ENCODE data around the gene JMJD1C.

The JMJD1C gene

DNA sequence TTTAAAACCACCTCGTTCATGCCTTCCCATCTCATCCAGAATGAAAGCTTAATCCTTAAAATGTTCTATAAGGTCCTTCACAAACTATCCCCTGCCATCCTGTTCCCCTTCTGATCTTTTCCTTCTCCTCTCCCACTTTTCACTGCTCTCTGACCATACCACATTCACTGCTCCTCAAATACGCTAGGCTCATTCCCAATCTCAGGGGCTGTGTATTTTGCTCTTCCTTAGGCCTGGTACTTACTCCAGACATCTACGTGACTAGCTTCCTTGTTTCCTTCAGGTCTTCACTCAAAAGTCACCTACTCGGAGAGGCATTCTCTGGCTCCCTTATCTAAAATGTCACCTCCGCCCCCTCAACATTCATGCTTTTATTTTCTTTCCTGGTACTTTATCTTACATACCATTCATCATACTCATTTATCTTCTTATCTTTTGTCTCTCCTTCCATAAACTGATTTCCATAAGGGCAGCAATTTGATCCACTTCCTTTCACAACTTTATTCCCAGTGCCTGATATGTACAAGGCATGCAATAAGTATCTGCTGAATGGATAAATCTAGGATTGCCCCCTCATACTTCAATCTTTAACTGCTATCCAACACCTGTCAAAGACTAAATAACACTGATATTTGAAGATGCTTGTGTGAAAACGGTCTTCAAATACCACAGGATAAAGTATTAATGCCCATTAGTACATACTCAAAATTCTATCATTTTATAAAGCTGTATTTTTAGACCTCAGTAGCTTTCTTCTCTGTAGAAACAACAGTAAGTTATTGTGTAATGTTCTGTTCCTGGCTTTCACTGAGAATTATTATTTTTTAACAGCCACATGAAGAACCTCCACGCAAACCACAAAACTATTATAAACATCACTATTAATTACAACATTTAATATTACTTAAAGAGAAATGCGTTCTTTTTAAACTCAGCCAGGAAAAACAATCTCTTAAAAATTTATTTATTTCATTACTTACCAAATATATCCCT, 27.0 kb downstream of the JMJD1C start:
- DNase-seq: no peak

DNA sequence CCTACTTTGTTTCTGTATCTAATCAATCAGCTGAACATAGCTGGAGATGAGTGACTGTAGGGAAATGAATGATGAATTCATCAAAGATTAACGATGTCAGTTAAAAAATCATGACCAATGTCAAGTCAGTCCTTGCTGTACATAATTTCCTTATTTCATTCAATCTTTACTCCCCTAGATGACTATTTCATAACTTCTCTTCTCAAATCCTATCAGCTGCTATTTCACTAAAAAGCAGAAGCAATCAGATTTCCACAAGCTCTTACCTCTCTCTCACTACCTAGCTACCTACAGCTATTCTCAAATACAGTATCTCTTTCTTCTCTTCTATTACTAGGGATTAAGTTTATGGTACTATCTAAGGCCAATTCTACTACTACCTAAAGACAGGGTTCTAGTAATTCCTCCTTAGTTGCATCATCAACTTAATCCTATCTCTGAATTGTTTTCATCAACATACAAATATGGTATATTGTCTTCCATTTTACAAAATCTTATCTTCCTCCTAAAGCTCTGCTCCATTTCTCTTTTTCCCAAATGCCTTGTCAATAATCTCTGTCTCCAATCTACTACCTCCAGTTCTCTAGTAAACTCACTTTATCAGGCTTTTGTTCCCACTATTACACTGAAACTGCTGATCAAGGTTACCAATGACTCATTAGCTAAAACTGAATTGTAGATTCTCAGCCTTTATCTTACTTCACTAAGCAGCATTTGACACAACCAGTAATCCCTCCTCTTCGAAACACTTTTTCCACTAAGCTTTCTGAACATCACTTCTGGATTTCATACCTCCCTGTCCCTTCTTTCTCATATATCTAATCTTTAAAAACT, 28.4 kb downstream of the JMJD1C start:
- no peak for DNase-seq

DNA sequence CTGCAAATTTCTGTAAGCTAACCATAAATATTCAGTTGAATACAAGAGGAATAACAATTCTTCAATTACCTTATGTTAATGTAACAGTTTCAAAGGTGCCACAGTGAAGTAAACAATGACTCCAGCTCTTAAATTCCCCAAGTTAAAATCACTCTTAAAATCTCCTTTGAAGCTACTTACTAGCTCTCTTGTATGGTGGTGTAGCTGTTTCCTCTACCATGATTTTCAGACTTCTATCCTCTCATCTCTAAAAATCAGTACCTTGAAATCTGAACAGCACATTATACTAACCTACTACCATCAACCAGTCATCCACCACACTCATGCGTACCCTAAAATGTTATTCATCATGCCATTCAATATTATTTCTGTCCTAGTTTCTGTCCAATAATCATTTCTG, 29.6 kb downstream of the JMJD1C start:
- DNase-seq: no peak

DNA sequence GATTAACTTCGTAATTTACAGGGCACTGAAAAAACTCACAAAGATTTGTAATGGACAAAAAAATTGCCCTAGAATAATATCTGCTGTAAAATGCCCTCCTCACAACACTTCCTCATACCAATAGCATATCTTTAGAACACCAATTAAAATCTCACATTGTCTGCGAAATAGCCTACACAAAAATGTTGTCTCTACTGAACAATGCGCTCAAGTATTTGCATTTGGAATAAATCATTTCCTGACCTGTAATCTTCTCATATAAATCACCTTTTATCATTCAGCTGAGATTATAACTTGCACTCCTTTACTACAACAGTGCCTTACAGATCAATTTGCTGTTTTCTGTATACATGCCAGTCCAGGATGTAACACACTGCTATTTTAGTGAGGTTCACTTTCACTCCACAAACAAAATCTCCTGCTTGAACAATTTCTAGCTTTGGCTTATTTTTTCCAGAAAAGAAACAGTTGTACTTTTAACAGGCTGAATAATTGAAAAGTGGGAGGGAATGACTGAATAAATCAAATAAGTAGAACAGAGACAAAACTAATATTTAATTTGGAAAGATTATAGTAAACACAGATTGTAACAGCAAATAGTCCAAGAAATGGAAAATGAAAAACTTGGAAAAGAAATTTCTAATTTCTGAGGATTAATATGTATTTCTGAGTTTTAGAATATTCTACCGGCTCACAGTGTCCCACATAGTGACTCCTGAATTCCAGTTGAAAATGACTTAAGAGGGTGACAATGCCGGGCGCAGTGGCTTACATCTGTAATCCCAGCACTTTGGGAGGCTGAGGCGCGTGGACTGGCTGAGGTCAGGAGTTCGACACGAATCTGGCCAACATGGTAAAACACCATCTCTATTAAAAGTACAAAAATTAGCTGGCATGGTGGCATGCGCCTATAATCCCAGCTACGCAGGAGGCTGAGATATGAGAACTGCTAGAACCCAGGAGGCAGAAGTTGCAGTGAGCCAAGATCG, 30.6 kb downstream of the JMJD1C start:
- DNase-seq: no peak

DNA sequence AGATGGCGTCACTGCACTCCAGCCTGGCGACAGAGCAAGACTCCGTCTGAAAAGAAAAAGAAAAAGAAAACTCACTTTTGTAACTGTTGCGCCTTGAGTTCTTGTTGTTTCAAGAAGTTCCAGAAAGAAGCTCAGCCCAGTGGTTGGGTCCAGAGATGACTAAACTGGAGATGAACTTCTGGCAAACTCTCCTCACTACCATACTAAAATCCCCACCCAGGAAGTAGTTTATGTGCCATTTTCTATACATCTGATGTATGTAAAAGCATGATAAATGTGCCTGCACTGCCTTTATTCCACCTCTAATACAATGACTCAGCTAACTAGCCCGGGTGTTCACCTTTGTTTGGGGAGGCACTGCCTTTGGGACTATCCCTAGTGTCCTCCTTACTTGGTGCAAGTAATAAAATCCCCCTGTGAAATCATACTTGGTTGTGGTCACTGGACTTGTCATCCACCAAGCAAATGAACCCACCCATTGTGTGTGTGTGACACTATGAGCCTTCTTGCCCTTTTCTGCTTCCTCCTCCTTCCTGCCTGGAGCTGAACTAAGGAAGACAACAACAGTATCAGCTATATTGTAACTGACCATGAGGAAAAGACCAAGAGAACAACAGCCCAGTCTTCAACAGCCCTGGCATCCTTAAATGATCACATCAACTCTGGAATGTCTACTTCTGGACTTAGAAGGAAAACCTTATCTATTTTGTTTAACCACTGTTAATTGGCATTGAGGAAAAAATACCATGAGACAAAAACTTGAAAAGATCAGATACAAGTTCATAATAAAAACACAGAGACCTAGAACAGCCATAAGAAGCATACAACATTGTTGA, 33.6 kb downstream of the JMJD1C start:
- DNase-seq: no peak

DNA sequence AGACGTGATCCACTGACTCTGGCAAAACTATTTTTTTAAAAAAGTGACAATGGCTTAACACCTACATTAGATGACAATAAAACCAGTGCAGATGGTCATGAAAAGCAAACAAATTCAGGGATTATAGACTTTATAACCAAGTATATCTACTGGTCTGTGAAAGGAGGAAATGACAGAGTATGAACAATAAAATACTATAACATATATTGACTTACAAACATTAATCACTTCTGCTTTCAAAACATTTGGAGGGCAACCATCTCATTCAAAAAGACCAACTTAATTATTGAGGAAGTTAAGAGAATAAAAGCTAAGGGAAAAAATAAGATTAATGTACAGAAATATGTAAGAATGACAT, 34.8 kb downstream of the JMJD1C start:
- DNase-seq: no peak

DNA sequence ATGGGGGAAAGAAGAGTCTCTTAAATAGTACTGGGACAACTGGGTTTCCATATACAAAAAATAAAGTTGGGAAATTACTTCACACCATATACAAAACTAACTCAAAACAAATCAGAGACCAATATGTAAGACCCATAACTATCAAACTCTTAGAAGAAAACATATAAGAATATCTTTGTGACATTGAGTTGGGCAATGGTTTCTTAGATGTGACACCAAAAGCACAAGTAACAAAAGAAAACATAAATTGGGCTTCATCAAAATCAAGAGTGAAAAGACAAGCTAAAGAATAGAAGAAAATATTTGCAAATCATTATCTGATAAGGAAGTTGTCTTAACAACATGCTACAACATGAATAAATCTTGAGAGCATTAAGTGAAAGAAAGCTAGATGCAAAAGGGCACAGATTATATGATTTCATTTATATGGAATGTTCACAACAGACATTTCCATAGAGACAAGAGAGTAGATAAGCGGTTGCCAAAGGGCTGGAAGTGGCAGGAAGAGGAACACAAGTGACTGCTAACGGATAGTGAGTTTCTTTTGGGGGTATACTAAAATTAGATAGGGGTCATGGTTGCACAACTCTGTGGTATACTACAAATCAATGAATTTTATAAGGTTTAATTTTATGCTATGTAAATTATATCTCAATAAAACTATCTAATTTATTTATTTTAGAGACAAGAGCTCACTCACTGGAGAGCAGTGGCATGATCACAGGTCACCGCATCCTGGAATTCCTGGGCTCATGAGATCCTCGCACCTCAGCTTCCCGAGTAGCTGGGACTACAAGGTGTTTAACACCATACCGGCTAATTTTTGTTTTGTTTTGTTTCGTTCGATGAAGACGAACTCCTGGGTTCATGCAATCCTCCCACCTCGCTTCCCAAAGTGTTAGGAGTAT, 35.4 kb downstream of the JMJD1C start:
- no peak for DNase-seq

DNA sequence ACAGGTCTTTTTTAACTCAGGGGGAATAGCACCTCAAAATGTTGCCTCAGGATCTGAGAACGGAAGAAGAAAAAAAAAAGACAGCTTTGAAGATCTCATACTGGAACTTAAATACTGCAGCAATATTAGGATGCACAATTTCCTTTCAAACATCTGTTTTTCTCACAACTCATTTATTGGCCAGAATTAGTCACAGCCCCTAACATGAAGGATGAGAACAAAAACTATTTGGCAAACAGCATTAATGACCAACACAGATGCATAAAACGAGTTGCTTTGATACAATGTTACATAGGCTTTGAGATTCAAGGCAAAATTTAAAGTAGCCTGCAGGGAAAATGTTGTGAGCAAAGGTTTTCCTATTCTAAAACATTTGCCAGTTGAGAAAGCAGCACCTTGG, 36.5 kb downstream of the JMJD1C start:
- no peak for DNase-seq

DNA sequence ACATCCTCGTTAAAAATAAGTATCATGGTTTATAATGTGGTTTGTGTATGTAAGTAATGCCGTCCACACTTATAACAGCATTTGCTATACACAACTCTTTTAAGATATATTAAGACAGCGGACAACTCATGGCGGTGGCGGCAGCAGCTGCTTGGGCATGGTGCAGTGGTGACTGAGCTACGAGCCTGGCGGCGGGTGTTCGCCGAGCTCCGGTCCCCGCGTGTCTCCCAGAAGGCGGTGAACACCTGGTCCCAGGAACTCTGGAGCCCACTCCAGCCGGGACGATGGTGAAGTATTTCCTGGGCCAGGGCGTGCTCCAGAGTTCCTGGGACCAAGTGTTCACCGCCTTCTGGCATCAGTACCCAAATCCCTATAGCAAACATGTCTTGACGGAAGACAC, 38.8 kb downstream of the JMJD1C start:
- DNase-seq: no peak

DNA sequence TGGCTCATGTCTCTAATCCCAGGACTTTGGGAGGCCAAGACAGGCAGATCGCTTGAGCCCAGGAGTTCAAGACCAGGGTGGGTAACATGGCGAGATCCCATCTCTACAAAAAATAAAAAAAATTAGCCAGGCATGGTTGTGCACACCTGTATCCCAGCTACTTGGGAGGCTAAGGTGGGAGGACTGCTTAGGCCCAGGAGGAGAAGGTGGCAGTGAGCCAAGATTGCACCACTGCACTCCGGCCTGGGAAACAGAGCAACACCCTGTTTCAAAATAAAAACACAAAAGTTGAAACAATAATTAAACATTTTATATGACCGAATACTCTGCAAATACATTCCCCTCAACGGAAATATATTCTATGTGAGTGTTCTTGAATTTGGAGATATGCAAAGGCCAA, 40.3 kb downstream of the JMJD1C start:
- no peak for DNase-seq

DNA sequence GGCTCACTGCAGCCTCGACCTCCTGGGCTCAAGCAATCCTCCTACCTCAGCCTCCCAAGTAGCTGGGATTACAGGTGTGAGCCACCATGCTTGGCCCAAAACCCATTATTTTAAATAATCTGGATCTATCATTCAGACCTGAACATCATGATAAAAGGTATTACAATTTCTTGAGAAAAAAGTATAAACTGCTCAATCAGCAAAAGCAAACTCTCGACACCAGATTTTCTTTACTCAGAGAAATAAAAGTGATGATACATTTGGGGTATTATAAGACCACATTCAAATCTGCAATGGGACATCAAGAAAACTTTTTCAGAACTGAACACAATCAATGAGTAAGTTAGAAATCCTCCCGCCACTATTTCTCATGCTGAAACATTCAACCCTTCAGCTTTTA, 41.2 kb downstream of the JMJD1C start:
- DNase-seq: no peak

DNA sequence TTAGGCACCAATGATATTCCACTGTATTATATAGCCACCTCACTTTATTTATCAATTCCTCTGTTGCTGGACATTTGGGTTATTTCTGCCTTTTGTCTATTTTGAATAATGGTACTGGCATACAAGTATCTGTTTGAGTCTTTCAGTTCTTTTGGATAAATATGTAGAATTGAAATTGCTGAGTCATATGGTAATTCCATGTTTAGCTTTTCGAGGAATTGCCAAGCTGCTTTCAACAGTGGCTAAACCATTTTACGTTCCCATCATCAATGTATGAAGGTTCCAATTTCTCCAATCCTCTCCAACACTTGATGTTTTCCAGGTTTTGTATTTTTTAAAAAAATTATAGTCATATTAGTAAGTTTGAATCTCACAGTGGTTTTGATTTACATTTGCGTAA, 42.3 kb downstream of the JMJD1C start:
- DNase-seq: no peak

DNA sequence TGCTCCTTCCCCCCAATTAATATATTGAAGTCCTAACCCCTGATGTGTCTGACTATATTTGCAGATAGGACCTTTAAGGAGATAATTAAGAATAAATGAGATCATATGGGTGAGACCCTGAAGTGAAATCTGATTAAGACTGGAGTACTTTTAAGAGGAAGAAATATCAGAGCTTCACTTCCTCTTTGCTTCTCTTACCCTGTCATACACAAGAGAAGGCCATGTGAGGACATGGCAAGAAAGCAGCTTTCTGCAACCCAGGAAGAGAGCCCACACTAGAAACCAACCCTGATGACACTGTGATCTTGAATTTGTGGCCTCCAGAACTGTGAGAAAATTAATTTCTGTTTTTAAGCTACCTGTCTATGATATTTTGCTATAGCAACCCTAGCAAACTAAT, 44.2 kb downstream of the JMJD1C start:
- no peak for DNase-seq

DNA sequence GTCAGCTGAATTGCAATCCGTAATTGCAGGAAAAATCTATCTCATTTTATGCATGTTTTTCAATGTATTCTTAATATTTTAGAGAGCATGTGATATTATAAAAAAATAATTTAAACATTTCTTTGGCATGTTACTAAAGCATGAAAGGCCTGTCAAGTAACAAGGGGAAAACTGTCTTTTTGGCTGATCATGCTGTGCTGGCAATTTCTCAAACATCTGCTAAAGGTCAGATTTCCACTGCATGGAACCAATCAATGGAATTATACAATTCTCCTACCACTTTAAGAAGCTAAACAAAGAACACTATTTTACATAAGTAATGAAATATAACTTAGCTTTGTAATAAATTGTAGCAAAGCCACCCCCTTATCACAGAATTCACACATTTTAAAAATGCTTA, 49.4 kb downstream of the JMJD1C start:
- no peak for DNase-seq

DNA sequence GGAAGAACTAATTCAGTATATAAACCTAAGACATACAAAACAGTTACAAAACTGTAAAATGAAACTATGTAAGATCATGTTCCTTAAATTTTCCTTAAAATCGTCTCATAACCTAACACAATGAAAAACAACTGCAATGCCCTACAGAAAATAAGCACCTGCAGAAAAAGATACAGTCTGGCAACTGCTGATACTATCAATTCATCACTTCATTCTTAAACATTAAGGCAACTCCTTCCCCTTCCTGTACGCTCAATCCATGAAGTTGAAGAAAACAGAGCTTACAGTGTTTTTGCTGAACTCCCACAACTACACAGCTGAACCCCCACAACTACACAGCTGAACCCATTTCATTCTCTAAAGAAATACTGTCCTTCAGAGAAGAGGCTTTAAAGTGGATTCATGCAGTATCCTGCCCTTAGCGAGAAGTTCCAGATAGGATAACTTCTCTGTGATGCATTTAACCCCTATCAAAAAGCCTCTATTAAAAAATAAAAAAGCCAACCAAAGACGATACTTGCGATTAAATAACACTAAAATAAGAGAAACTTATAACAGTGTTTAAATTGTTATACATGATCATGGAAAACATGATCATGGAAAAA, 50.0 kb downstream of the JMJD1C start:
- DNase-seq: no peak

DNA sequence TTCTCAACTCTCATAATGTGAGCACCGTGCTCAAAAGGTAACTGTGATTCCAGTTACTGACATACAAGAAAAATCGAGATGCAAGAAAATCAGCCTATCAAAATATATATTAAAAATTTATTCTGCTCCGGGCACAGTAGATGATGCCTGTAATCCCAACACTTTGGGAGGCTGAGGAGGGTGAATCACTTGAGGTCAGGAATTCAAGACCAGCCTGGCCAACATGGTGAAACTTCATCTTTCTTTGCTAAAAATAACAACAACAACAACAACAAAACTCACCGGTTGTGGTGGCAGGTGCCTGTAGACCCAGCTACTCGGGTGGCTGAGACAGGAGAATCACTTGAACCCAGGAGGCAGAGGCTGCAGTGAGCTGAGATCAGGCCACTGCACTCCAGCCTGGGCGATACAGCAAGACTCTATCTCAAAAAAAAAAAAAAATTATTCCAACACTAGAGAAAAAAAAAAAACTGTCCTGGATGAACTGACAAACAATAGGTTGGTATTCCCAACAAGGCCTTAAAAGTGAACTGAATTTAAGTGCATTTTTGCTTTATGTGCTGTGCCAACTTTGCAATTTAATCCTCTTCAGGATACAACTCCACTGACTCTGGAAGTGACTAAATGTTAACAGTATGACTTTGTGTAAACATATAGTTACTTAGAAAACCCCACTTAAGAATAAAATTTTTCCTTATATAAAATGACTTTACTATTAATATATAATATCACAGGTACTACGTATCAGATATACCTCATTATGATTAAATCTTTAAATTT, 51.1 kb downstream of the JMJD1C start:
- no peak for DNase-seq

DNA sequence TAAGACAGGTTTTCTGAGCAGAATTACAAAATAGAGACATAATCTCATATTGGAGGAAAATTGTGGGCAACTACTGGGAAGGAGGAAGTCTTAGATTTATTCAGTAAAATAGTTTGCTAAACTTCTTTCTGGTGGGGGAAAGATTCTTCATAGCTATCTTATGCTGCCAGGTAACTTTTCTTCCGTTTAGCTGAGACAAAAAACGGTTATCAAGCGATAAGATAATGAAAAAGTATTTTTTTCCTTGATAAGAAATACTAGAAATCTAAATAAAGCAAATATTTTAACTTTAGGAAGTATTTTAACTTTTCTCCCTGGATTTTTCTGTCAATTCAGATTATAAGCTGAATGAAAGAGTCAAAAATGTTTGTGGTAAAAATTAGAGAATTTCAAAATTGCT, 52.3 kb downstream of the JMJD1C start:
- DNase-seq: no peak

DNA sequence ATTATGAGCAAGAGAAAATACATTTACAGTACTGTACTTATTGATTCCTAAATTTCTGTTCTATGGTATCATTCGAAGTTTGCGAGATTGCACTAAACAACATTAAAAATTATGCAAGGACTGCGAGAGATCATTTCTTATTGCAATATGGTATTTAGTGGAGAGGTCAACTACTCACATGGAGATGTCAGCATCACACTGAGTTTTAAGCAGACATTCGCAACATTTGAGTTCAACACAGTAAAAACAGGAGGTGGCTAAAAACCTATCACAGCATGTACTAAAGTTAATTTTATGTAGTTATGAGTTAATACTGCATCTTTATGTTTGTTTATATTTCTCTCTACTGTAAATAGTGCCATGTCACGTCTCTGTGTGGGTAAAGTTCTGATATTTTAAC, 53.5 kb downstream of the JMJD1C start:
- no peak for DNase-seq
